ENCODE data around the gene PDXK. TPM values are rescaled to one million over a fixed set of nuclear protein-coding genes. Genes with fewer than 3 reads are reported as not detected.
A peak's percentile ranks its signal among the peaks of the same experiment; 100 is the strongest.
"Not testable (repeated sequence)": the region's sequence is repeated elsewhere in the genome, so short reads cannot be mapped to it uniquely, and the experiment has no call there.

PDXK gene
- total RNA-seq, 1 donor: 69.4 TPM

DNA sequence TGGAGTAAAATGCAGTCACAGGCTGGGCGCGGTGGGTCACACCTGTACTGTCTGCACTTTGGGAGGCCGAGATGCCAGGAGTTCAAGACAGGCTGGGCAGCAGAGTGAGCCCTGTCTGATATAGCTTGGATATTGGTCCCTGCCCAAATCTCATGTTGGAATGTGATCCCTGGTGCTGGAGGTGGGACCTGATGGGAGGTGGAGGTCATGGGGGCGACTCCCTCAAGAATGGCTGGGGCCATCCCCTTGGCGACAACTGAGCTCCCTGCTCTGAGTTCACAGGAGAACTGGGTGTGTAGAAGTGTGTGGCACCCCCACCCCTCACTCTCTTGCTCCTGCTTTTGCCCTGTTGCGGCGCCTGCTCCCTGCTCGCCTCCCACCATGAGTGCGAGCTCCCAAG is 11.5 kb upstream of the PDXK start:
- H3K4me3 ChIP-seq (ENCODE audit: low read depth, low read length): no peak overlapping the region
- no peak for DNase-seq (ENCODE audit: low read depth)
- TF ChIP-seq, protein P1, sequence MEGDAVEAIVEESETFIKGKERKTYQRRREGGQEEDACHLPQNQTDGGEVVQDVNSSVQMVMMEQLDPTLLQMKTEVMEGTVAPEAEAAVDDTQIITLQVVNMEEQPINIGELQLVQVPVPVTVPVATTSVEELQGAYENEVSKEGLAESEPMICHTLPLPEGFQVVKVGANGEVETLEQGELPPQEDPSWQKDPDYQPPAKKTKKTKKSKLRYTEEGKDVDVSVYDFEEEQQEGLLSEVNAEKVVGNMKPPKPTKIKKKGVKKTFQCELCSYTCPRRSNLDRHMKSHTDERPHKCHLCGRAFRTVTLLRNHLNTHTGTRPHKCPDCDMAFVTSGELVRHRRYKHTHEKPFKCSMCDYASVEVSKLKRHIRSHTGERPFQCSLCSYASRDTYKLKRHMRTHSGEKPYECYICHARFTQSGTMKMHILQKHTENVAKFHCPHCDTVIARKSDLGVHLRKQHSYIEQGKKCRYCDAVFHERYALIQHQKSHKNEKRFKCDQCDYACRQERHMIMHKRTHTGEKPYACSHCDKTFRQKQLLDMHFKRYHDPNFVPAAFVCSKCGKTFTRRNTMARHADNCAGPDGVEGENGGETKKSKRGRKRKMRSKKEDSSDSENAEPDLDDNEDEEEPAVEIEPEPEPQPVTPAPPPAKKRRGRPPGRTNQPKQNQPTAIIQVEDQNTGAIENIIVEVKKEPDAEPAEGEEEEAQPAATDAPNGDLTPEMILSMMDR (IDR thresholded peaks at IDR 0.05; ENCODE audit: insufficient read depth, low read length): no peak

DNA sequence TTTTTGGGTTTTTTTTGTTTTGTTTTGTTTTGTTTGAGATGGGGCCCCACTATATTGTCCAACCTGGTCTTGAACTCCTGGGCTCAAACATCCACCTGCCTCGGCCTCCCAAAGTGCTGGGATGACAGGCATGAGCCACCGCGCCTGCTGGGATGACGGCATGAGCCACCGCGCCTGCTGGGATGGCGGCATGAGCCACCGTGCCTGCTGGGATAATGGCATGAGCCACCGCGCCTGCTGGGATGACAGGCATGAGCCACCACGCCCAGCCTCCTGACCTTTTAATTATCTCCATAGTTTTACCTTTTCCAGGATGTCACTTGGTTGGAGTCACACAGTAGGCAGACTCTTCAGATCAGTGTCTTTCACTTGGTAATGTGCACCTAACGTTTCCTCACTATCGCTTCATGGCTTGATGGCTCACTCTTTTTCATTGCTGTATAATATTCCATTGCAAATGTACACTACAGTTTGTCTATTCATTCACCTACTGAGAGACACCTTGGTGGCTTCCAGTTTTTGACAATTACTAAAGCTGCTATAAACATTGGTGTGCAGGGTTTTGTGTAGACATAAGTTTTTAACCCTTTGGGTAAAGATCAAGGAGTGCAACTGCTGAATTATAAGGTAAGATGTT is 10.1 kb upstream of the PDXK start:
- no peak for DNase-seq (ENCODE audit: low read depth)
- H3K4me3 ChIP-seq (ENCODE audit: low read depth, low read length): no peak overlapping the region
- TF ChIP-seq, protein P1 (IDR thresholded peaks at IDR 0.05; ENCODE audit: insufficient read depth, low read length): no peak

DNA sequence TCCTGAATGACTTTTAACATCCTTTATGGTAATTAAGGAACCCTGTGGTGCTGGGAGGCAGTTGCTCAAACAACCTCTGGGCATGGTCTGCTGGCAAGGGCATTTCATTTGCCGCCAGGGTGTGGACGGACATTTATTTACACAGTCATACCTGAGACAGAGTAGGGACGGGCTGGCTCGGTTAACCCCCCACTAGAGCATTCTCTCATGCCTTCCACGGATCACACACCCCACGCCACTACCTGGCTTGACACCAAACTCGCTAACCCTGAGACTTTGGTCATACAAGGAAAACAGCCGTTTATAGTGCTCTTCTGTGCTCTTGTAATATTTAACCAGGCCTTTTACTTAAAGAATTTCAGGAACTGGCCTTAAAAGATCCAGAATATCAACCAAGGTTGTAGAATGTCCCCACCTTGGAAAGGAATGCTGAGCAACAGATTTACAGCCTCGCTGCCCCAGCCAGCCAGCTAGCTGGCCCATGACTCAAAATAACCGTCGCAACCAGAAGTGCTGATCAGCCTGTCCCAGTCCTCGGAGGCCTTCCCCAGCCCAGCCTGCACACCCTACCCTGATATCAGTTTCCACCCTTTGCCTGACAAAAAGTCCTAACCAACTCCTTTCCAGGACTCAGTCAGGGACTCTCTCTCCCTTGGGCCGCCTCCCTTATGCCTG is 6.5 kb upstream of the PDXK start:
- no peak overlapping the region for H3K4me3 ChIP-seq (ENCODE audit: low read depth, low read length)
- TF ChIP-seq, protein P1 (IDR thresholded peaks at IDR 0.05; ENCODE audit: insufficient read depth, low read length): no peak
- DNase-seq (ENCODE audit: low read depth): peak; percentile 61

DNA sequence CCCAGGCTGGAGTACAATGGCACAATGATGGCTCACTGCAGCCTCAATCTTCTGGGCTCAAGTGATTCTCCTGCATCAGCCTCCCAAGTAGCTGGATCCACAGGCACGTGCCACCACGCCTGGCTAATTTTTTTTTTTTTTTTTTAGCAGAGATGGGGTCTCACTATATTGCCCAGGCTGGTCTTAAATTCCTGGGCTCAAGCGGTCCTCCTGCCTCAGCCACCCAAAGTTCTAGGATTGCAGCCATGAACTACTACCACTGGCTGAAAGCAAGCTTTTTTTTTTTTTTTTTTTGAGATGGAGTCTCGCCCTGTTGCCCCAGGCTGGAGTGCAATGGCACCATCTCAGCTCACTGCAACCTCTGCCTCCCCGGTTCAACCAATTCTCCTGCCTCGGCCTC is 5.8 kb upstream of the PDXK start:
- not testable (repeated sequence) for H3K4me3 ChIP-seq (ENCODE audit: low read depth, low read length); DNase-seq (ENCODE audit: low read depth)

DNA sequence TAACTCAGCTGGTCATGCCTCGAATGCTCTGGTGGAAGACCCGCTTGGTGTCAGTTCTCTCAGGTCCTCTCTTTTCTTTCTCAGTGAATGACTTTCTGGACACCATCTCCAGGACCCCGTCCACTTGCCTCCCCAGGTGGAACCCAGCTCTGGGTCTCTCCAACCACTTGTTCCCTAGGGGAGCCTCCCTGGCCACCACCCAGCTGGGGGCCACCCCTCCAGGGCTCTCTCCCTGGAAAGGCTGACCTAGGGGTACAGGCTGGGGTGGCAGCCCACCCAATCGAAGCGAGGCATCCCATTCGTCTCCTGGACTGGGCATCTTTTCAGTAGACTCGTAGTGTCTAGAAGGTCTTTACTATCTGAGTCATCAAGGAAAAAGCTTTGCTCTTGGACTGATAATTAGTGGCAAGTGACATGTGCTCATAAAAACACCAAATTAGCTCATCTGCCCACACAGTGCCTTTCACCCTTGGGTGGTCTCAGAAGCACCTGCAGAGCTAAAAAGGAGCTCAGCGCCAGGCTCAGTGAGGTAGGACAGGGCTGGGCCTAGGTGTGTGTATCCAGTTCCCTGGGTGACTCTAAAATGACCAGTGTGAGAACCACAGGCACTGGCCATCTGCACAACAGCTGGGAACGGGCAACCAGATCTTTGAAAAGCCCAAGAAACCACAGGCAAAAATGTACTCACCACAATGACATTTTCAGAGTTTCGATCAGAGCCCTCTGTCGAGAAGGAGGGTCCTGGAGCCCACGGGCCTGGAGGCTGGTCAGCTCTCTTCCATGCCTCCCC is 2.4 kb upstream of the PDXK start:
- no peak for DNase-seq (ENCODE audit: low read depth)
- TF ChIP-seq, protein P1 (IDR thresholded peaks at IDR 0.05; ENCODE audit: insufficient read depth, low read length): no peak
- no peak overlapping the region for H3K4me3 ChIP-seq (ENCODE audit: low read depth, low read length)

DNA sequence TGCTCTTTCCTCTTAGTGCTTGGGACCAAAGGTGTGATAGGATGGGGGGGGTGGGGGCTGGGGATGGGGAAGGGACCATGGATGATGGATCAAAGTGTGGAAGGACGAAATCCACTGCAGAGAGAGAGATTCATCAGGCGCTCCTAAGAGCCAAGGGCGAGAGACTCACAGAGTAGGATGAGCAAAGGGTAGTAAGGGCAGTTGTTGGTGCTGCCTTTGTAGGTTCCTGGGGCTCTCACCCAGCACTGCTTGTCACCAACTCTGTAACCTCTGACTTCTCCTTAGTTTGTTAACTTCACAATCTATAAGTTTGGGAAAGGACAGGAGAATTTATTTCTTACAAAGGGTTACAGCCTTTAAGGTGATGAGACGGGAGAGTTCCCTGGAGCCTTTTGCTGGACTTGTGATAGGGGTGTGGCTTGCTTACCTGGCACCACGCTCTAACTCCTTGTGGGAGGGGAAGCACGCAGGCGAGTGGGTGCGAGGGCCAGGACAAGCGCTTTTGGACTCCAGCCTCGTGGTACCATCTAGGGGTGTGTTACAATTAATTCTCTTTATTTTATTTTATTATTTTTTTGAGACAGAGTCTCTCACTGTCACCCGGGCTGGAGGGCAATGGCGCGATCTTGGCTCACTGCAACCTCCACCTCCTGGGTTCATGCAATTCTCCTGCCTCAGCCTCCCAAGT is 1.6 kb upstream of the PDXK start:
- no peak for DNase-seq (ENCODE audit: low read depth)
- no peak overlapping the region for H3K4me3 ChIP-seq (ENCODE audit: low read depth, low read length)
- TF ChIP-seq, protein P1 (IDR thresholded peaks at IDR 0.05; ENCODE audit: insufficient read depth, low read length): no peak
